Suppressor macrophage treated with lipopolysaccharide for 1 hour (primary cell): ENCODE data around the gene IQSEC1.

Experiments used
- DNase-seq, 3 donors: peaks; one replicate each; pipeline ENCODE4 v3.0.0-alpha.2; 2020 to 2022

IQSEC1 gene

DNA sequence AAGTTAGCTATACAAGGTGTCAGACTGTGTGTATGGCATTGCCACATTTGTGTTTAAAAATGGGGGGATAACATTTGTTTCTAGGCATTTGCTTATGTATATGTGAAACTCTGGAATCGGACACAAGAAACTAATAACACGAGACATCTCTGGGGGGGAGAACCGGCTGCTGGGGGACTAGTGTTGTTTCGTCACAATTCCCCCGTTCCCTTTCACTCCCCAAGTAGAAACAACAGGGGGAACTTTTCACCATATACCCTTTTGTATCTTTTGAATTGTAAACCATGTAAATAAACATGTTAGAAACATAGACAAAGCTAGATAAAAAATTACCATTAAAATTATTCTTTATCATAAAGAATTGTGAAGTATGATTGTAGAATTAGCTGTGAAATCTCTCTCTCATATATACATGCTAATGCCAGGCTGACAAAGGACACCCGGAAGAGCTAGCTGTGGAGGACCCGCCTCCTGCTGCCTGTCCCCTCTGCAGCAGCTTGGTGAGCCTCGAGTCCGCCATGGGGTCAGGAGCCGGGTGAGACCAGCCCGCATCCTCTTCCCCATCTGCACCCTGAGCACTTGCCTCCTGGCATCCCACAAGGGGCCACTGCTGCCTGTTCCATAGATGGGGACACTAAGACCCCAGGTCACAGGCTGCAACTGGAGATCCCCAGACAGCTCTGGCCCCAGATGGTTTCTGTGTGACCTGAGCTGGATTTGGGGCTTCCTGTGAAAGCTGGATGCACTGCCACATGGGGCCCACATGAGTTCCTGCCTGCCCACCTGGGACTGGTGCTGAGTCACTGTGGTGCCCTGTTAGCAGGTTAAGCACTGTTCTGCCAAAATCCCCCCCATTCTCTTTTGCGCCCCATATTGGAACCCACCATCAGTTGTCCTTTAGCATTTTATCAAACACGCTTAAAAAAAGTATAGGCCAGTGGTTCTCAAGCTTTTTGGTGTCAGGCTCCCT lies 91.6 kb downstream of the IQSEC1 start:
- no peak for DNase-seq

GRCh38 chr3:12980596-12981290 lies 92.5 kb downstream of the IQSEC1 start:
- no peak for DNase-seq

DNA sequence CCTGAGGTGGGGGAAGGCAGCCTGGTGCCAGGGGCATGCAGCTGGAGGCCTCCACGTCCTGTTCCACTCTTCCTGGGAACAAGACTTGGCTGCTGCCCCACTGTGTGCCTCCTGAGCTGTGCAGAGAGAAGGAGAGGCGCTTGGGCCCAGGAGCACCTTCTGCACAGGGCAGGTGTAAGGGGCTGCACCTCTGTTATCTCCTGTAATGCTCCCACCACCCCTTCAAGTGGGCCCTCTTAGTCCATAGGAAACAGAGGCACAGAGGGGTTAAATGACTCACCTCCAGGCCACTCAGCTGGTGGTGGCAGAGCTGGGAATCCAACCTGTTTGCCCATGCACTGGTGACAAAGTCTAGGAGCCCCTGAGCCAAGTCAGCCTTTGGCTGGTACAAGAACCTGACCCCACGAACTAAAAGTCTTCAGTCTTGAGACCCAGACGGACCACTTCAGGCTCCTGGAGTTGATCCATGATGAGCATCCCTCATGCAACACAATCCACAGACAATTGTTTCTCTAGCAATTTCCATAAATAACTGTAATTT lies 93.2 kb downstream of the IQSEC1 start:
- no peak for DNase-seq

DNA sequence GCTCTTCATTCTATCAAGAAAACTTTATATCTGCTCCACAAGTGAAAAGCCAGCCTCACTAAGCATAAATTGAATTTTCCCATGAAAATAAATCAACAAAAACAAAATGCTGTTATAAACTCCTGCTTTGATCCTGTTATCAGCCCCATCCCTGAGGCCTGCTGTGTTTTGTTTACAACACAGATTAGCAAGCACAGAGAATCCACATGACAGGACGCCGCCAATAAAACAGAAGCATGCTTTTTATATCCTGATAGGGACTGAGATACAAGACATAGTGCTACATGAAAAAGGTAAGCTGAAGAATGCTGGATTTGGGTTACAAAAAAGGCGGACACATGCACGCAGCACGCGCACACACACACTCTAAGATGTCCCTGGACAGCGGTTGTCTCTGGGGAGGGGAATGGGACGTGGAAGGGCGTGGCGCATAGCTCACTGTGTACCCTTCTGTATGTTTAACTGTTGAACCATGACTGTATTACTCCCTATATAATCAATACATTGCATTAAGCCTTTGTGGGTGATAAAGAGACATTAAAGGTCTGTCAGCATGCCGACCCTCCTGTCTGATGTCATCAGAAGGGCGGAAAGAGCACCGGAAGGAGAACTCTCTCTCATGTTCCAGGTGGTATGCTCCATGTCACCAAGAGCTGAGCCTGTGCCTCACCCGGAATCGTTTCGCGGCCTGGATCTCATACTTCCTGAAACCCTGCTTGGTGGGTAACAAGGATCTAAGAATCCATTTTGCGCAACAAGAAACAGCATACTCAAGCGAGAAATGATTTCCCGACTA lies 93.9 kb downstream of the IQSEC1 start:
- no peak for DNase-seq

DNA sequence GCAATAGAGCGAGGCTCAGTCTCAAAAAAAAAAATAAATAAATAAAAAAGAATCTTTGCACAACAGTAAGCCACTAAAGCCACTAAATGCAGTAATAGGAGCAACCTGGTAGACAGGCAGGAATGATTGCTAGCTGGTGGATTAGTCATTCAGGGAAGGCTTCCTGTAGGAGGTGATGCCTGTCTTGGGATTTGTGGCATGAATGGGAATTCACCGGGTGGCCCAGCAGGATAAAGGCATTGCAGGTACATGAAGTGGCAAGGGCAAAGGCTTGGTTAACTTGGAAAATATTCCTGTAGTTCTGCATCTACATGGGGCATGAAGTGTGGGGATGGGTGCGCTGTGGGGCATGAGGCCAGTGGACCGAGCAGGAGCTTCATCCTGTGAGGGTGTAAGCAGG lies 94.5 kb downstream of the IQSEC1 start:
- no peak for DNase-seq

- DNase-seq = no peak
Observed at GRCh38 chr3:12977117-12977808, 96.0 kb downstream of the IQSEC1 start.

DNA sequence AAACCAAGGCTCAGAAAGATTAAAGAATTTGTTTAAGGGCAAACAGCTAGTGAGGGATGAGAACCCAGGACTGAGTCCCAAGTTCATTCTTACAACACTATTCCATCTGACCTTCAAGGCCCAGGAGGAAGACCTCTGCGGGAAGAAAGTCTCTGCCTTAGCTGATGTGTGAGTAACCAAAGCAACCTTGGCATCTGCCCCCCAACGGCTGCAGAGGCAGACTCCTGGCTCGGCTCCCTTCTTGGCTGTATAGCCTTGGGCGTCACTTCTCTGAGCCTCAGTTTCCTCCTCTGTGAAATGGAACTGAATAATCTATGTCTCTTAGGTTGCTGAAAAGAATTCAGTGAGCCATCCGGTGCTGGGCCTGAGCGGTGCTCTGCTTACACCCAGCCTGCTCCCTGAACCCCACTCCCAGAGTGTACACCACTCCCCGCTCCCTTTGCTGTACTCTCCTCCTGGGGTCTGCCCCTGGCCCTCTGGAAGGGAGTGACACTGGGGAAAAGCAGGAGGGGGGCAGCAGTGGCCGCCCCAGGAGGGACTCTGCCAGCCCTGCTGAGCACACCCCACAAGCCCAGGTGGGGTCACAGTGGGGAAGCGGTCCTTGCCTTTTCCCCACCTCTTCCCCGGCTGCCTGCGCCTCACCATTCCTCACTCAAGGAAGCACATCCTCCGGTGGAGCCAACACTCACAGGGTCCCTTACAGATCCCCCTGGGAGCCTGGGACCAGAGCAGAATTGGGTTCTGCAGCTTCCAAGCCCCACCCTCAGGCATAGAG lies 97.3 kb downstream of the IQSEC1 start:
- DNase-seq = no peak

DNA sequence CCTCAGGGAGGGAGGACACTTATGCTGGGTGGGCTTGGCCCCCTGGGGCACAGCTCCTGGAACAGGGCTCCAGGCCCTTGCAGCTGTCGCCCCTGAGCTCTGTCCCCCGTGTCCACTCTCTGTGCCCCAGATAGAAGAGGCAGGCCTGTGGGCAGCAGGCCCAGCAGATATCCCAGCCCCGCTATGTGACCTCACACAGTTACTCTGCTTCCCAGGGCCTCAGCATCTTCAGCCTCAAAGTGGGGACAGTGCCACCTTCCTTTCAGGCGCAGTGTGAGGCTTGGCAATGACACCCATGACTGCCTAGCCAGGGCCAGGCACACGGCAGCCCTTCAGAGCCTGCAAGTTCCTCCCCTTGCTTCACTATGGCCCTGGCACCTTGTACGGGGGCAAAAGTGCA lies 98.4 kb downstream of the IQSEC1 start:
- DNase-seq = no peak

DNA sequence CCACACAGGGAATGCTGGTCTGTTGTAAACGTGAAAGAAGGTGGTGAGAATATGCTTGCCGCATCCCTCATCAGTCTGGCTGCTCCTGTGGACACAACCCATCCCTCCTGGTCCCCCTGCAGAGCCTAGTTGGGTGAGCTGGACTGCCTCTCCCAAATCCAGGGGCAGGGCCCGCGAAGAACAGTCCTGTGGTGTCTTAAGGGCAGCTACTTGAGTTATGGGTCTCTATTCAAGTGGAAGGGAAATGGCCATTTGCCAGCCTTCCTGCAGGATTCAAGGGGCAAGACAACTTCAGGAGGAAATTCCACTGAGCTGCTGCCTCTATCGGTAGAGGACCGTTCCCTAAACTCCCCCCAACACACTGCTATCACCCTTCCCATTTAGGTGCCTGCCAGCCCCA lies 98.9 kb downstream of the IQSEC1 start:
- no peak for DNase-seq

DNA sequence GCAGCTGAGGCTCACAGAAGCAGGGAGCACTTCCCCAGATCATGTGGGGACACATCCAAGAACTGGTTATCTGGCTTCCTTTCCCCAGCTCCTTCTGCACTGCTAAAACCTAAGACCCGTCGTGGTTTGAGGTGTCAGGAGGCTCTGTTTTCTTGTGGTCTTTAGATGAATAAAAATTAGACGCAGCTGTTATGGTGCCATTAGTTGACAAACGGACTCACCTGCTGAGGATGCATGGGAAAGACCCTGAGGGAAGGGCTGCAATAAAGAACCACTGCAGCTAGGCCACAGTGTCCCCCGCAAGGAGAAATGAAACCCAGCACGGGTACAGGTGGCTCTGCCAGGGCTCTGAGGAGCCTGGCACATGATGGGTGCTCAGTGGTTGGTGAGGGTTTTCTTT lies 99.4 kb downstream of the IQSEC1 start:
- DNase-seq = no peak

- DNase-seq = no peak
Observed at GRCh38 chr3:12972781-12973702, 100.2 kb downstream of the IQSEC1 start.

DNA sequence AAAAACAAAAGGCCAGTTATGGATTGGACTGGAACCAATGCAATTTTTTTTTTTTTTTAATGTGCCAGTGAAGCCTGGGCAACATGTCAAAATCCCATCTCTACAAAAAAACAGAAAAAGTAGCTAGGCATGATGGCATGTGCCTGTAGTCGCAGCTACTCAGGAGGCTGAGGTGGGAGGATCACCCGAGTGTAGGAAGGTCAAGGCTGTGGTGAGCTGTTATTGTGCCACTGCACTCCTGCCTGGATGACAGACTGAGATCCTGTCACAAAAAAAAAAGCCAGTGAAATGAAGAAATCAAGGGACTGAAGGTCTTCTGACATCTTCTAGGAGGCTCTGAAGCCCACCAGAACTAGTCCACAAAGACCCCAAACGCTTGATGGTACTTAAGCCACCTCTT lies 101.2 kb downstream of the IQSEC1 start:
- DNase-seq = no peak

GRCh38 chr3:12970684-12971083 lies 102.5 kb downstream of the IQSEC1 start:
- DNase-seq = no peak

GRCh38 chr3:12969486-12969885 lies 103.7 kb downstream of the IQSEC1 start:
- DNase-seq = no peak

GRCh38 chr3:12968541-12968940 lies 104.7 kb downstream of the IQSEC1 start:
- no peak for DNase-seq

DNA sequence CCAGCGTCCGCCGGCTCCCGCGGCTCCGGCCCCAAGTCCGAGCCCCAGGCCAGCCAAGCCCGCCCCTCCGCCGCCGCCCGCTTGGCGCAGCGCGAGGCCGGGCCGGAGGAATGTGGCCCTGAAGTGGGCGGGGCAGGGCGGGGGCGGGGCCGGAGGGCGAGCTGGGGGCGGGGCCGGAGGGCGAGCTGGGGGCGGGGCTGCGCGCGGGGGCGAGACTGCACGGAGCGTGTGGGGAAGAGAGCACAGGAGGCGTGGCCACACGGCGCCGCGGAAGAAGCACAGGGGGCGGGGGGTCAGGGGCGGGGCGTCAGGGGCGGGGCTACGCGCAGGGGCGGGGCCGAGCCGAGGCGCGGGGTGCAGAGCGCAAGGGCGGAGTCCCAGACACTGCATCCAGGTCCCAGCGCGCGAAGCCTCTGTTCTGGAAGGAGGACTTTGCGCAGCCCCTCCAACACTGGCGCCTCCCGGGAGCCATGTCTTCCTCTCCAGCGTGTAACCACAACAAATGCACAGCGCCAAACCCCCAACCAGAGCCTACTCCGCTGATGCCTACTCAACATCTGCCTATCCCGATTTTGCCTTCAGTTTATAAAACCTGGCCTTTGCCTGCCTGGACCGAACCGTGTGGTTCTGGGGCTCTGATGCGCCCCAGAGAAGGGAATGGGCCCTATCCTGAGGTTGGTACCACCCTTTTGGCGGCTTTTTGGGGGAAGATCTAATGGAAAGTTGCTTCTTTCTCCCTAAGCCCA lies 105.5 kb downstream of the IQSEC1 start:
- DNase-seq = peak; percentile 89 to 97 (median 95)

DNA sequence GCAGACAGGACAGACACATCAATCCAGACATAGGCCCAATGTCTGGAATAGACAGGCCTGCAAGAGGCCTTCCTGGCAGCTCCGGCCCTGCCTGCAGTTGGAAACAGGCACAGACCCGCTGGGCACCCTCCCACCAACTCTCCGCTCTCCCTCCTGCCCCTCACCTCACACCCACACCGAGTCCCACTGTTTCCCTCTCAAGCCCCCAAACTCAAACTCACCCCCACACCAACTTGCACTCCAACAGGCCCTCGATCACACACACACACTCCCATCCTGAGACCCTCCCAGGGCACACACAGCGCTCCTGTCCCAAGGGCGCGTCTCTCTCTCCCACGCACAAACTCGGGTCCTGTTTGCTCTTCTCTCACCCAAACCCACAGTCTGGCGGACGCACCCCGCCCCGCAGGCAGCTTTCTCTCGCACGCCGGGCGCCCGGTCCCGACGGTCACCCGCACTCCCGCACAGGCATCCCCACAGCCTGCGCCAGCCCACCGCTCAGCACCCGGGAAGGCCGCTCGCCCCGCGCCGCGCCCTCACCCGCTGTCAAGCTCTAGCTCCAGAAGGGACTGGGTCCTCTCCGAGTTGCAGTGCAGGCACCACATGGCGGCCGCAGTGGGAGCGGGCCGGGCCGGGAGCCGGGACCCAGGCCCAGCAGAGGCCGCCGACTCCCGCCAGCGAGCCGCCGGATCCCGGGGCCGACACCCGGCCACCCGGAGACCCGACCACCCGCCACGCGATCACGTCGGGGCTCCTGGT lies 106.2 kb downstream of the IQSEC1 start:
- DNase-seq = peak in 1 of 3 donors; percentile 28

DNA sequence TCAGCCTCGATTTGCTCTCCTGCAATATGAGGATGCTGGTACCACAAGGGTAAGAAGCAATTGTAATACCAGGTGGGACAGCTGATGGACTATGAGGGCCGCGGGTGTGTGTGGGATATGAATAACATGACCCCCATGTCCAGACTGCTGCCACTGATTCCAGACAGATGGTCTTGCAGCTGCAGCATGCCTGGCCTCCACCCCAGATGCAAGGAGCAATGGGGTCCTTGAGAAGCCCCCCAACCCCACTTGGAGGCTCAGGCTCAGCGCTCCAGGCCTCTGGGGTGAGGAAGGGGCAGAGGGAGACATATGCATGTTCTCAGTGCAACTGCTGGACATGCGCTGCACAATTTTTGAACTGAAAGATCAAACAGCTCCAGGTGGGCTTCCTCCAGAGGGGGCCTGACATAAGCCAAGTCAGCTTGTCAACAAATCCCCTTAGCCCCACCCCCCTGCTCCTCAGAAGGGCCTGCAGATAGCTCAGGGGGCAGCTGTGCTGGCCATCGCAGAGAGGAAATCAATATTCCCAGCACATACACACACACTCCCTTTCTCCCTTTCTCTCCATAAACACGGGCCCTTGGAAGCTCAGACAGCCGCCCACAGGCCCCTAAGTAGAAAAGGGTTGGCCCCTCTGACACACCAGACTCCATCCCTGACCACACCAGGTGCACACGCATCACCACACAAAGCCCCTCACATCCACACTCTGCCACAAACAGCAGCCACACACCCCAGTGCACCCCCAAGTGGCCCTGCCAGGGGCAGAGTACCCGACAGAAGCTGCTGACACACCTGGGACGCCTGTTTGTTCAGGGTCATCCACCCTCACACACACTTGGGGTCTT lies 107.0 kb downstream of the IQSEC1 start:
- no peak for DNase-seq
